NCI-H2196 treated with DMSO at 0.1 percent for 48 hours (cell line): Measurements from ENCODE around the gene CCNY.

Experiments
- DNase-seq: peaks from one replicate; lab custom pipeline; 2025; ENCODE audit not compliant: unreplicated experiment; lab: John Stamatoyannopoulos, UW

Gene CCNY

DNA sequence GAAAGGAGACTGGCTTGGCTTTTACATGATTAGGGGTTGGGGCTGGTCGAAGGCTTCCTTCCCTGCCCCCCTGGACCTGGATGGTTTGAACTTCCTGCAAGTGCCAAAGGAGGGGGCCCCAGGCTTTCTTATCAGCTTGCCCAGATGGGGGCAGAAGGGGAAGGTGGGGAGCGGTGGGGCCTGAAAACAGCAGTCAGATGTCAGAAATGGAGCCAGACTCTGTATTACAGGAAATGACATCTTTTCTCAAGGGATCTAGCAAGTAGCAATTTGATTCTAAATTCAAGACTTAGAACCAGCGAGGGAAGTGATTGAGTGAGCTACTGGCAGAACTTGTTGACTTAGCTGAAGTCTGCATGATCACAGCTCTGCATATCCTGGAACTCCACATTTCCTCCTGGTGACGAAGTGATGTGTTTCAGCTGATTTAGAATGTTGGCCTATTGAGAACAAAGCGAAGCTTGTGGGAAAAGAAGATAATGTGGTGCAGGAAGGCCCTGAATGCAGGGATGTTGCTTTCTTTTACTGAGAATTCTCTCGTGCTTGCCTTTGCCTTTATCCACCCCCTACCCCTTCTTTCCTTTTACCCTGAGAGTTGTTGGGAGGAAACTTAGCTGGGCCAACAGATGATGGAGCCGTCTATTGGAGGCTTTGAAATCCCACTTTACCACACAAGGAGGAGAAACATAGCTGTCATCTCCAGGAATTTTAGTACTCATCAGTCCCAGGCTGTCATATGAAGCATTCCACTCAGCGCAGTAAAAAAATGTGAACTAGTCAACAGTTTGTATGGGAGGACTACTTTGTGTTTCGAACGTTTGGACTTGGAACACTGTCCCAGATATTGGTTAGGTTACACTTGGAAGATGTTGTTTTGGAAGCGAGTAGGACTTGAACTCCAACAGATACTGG is 43.2 kb downstream of the CCNY start:
- no peak for DNase-seq

DNA sequence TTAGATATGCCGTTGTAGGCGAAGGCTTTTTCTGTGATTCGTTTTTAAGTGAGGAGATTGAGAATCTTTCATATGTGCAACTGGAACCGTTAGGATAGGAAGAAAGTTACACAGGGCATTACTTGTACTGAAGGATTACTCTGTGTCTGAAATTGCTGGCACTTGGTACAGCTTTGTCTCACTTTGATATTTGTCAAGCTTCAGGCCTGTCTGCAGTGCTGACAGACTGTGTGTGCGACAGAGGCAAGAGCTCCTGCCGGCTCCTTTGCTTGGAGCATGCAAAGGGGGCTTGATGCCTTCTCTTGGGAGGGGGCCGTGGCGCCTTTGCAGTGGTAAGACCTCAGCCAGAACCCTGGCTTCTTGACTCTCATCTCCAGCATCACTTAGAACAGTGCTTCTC is 45.8 kb downstream of the CCNY start:
- DNase-seq: no peak

DNA sequence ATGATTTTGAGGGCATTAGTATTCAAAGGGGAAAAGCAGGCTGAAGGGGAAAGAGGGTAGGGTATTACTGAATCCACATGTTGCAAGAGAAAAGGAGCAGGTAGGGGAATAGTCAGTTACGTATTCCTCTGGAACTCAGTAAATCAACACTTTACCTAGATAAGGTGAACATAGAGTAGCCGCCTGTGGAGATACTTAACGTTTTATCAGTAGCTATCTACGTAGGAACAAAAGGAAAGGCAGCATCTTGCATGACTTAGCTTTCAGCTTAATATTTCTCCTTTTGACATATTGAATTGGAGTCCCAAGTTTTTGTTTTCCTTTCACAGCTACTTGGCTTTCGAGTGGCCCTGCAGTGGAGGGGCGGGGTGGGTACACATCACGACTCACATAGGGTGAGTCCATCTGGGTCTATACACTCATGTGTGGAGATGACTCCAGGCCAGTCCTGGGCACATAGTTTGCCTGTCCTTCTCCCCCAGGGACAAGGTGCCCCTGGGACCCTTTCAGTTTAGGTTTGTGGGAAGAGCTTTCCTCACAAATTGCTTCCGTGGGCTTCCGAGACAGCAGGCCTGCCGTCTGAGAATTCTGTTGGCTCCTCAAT is 48.1 kb downstream of the CCNY start:
- DNase-seq: no peak

- no peak for DNase-seq
Measured at GRCh38 chr10:35386594-35387174, 50.4 kb downstream of the CCNY start.

GRCh38 chr10:35387768-35388167 is 51.5 kb downstream of the CCNY start:
- peak; percentile 0 for DNase-seq

DNA sequence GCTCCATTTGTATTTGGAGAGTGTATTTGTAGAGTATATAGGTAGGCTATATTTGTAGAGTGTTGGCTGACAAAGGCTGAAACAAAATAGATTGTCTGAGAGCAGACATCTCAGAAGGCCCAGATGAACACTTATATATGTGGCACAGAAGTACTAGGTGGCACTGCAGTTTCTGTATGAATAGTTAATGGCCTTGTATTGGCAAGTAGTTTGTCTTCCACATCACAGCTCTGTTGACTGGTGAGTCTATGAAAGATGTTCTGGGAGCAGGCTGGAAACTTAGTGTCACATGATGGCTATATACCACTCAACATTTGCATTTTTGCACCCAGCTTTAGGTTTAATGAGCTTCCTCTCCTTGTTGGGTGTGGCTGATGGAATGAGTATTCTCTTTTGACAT is 51.9 kb downstream of the CCNY start:
- DNase-seq: no peak

GRCh38 chr10:35388682-35389081 is 52.4 kb downstream of the CCNY start:
- DNase-seq: no peak

DNA sequence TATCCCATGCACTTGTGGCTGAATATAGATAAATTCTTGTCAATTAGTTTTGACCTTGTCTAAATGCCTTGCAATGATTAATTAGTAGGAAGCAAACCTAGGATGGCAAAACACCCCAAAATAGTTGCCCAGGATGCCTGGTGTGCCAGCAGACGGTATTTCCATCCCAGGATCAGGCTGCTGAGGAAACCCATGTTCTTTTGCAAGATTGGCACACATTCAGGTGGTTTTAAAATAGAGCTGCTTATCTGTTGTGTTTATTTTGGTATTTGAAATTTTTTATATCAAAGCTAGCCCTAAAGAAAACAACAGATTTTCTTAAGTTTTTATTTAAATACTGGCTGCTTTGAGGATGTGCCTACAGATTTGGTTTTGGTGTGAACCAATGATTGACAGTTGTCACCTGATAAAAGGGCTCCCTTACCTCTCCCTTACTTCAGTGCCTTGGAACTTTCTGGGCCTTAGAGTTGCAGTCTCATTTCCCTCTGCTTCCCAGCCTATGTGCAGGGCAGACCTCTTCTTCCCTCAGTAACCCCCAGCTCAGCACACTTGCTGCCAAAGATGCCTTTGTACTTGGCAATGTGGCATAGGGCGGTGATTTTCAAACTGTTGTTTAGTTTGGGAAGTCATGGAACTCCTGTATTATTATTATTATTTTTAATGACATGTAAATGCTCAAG is 54.0 kb downstream of the CCNY start:
- no peak for DNase-seq

DNA sequence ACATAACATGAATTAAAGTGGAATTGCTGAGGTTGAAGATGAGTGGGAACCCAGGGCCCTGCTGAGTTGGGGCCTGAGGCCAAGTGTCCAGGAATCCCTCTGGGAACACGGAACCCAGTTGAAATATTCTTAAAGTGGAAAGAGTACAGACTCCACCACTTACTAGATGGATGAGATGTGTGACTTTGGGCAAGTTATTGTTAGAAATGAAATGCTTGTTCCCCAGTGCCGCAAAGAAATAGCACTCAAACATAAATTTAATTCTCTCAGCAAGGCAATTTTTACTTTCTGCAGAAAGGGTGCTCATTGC is 54.5 kb downstream of the CCNY start:
- DNase-seq: no peak

GRCh38 chr10:35391153-35391953 is 55.0 kb downstream of the CCNY start:
- DNase-seq: no peak

- no peak for DNase-seq
Measured at GRCh38 chr10:35391954-35392262, 55.6 kb downstream of the CCNY start.

DNA sequence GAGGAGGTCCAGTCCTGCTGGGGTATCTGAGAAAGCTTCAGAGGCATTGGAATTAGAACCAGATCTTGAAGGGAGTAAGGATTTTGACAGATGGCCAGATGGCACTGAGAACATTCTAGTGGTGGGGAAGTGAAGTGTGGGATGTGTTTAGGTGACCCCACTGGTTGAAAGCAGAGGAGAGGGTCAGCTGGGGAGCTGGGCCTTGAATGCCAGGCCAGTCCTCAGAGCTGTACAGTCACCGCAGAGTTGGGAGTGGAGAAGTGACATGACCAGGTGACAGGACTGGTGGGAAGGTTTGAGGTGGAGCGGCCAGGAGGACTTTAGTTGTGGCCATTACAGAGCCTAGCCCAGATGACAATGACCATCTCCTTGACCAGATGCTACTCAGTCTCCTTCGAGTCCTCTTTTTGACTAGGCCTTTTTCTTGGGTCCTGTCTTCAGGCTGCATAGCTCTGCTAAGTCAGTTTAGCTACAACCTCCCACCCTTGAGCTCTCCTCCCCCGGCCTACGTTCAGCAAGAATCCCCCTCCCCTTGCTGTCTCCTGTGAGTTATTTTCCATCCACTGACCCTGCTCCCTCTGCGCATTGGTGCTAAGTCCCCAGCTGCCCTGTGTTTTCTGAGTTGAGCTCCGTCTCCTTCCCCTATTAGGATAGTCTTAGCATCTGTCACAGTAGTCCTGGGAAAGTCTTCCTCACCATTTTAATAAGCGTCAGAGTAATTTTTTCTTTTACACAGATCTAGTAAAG is 56.3 kb downstream of the CCNY start:
- DNase-seq: no peak

GRCh38 chr10:35394411-35394851 is 58.1 kb downstream of the CCNY start:
- DNase-seq: no peak

DNA sequence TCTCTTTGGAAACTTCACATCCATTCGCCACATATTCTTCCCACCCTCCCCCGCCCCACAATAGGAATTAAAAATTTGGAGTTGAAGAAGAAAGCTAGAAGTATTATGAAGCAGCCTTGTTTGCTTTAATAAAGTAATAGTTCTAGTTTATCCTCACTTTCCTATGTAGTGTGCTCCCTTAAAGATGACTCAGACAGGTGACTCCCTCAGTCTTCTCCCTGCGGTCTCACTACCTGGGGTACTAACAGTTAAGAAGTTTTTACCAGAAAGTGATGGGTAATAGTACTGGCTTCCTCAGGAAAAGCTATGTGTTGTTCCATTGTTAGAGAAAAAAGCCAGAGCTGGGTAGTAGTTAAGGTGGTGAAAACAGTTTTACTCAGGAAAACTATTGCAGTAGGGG is 58.6 kb downstream of the CCNY start:
- no peak for DNase-seq

DNA sequence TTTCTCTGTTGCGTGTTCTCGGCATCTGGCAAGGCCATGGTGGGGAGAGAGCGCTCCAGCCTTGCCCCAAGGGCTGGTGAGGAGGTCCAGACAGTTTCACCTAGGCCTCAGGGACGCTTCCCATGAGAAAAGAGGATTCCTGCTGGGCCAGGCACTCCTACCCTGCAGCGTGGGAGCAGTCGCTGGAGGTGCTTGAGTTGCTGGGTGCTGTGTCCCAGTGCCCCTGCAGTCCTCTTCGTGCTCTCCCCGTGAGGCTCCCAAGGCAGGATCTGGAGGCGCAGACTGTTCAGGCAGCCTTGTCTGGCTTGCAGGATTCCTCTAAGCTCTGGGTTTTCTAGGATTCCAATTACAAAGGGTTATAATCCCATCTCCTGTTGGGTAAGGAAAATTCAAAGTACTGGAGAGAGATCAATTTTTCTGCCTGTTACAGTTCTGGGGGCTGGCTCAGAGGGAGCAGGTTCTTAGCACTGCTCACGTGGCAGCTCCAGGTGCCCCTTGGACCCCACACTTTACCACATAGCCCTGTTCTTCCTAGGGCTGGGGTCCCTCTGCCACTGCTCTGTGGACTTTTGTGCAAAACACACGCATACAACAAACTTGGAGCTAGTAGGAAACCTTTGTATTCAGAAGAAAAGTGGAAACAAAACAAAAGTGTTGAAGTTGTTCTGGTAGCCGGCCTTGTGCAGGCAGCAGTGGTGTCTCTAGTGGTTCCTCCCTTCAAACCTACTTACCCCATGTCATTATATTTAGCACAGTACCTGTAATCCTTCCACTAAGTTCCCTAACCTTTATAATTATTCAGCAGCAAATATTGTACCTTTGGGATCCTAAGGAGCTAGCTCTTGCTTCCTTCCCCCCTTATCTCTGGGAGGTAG is 60.5 kb downstream of the CCNY start:
- DNase-seq: no peak

DNA sequence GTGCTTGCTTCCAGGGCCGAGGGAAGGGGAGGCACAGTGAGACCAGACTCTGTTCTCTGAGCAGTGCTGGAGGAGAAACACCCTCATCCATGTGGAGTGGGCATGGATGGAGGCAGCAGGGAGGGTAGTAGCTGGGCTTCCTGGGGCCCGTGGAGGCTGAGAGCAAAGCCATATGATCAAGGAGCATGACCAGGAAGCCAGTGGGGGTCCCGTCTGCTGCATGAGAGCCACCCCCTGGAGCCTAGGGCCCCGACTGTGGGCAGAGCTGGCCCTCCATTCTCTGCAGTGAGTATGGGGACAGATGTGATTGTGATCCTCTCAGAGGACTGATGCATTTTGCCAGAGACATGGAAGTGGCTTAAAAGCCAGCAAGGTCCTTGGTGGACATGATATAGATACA is 61.6 kb downstream of the CCNY start:
- DNase-seq: no peak

DNA sequence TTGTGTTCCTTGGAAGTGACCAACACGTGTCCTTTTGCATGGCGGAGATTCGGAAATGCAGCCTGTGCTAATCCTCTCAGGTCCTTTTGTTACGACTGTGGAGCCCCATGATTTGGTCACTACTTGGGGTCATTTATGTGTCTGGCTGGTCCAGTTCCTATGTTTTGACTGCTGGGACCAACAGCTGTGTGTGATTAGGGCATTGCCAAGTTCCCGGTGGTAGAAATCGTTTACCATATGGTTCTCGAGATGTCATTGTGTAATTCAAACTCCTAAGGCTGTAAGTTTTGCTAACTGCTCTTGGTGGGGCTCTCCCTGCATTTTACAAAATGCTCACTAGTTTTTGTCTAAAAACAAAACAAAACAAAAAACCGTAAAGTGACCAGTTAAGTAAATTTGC is 62.0 kb downstream of the CCNY start:
- DNase-seq: no peak

- DNase-seq: no peak
Measured at GRCh38 chr10:35398908-35399307, 62.6 kb downstream of the CCNY start.

DNA sequence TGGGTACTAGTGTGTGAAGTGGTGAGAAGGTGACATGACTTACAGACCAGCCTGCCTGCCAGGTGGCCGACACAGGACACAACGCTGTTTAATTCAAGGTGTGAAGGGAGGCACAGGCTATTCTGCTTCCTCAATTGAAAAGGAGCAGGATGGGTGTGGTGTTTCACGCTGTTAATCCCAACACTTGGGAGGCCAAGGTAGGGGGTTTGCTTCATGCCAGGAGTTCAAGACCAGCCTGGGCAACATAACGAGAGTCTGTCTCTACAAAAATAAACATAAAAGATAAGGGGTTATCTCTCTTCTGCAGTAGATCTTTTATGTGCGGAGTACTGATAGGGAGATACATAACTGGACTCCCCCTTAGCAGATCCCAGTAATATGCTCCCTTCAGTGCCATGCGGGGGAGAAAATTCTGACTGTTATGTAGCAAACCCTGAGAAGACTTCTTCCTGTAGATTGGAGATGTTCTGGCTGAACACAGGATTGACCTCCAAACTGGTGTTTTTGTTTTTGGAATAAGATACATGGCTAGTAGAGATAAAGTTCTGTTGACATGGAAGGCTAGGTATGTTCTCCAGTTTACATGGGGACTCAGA is 63.2 kb downstream of the CCNY start:
- DNase-seq: no peak
